ENCODE results near the gene PLIN4.

PLIN4 gene

DNA sequence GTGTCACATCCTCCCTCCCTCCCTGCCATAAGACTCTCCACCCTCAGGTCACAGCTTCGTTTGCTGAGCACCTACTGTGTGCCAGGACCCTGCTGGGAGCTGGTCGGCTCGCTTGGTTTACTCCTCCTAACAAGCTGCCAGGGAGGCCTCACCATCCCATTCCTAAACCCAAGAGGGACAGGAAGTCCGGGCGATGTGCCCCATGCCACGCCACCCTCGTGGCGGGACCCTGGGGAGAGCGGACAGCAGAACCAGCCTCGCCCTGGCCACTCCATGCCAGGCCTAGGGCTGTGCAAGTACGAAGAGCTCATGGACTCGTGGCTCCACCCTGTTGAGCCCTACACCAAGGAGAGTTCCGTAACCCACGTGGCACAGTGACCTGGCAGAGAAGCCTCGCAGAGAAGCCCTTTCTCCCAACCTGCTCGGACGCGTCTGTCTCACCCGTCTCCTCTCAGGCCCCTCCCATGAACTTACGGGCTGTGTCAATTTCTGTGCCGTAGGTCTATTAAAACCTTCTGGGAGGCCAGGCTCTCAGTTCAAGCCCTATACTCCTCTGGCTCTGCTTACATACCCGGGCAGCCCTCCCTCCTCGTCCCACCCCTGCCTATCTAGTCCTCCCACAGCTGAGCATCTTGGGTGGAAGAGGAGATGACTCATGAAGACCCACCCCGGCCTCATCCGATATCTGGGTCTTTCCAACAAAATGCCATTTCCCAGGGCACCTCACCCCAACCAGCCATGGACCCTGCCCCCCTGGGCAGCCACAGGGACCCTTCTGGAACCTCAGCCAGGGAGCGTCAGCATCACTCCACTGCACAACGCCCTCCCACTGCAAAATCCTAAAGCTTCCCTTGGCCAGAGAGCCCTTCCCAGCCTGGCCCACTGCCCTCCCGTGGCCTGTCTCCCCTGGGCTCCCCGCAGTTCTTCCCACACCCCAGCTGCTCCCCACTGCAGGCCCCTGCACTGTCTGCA lies 63.3 kb downstream of the PLIN4 start:
- DNase-seq: no peak

DNA sequence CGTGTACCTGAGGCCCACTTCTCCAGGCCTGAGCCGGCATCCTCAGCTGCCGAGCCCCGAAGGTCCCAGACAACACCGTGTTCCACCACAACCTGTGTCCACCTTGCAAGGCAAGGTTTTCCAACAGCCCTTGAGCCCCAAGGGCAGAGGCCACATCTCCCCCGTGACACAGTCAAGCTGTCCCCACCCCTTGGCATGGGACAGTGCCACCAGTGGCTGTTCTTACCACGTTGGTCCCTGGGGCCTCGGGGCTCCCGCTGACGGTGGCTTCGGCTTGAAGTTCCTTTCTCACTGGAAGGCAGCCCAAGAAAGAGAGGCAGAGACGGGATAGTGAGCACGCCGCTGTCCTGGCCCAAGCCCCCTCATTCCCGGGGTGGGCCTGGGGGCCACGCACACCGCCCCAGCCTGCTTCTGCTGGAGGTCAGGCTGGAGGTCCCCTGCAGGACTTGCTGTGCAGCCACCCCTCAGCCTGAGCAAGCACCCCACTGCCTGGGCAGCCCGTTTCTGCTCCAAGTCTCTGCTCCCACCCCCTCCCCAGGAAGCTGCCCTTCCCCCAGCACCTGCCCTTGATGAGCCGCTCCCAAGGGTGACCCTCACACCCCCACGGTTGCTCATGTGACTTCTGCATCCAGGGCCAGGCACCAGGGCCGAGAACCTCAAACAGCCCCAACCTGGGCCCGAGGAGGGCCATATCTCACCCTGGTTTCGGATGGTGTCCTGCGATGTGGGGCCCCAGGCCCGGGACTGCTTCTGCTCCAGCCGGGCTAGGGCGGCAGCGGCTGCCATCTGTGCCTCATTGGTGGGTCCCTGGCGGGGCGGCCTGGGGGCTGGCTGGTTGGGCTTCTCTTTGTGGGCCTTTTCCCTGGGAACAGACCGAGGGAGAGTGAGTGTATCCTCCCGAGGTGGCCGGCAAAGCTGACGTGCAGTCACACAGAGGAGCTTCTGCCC lies 64.8 kb downstream of the PLIN4 start:
- no peak for DNase-seq

DNA sequence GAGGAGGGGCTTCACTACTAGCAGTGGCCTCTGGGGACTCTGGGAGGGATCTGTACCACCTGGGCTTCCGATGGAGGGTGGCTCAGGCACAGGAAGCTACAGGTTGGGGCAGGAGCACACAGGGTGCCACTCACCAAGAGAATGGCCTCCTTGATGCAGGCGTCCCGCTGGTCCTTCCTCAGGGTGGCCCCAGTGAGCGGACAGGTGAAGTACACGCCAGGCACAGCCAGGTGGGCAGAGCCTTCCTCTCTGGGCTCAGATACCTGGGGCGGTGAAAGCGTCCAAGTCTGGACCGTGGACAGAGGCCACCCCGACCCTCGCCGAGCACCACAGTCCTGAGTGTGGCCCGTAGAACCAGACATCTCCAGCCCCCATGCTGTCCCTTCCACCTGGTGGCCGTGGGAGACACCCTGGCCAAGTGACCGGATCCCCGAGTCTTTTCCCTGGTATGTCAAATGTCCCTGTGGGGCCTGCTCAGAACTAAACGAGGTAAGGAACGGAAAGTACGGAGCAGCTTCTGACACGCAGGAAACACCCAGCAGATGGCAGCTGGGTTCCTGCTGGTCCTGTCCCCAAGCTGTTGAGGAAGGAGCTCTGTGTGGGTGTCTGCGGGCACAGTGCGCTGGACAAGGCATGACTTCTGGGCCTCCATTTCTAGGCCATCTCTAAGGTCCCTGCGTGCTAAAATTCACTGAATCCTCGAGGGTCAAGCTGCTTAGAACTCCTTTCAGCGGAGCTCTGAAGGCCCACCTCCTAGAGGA lies 65.9 kb downstream of the PLIN4 start:
- DNase-seq: no peak
